Adrenal gland (tissue), 19 donors: ENCODE measurements around the gene PFKFB1. TPM values are rescaled to one million over a fixed set of nuclear protein-coding genes. Genes with fewer than 3 reads are reported as not detected.

Experiments
- DNase-seq, 7 donors: peaks; one replicate each; pipeline ENCODE4 v3.0.0-alpha.2; 2019 to 2020
- H3K27ac ChIP-seq, 5 donors: fragments of 200-600 bp; sonication (generic) in 4 of 5; 1 replicate in 3 of 5; 2 replicates in 2 of 5; pipeline versions ENCODE4 v1.5.1 to v1.8.0; 2016 to 2020; ENCODE audit warnings: mild to moderate bottlenecking in 1 of 5
- H3K27me3 ChIP-seq: fragments of 200-600 bp; 2 replicates; pipeline ENCODE4 v1.8.0; 2021
- H3K36me3 ChIP-seq, 2 donors: fragments of 200-600 bp; replicated peaks in 1 of 2; 1 replicate in 1 of 2; 2 replicates in 1 of 2; pipeline versions ENCODE4 v1.5.1 to v1.8.0; 2018 to 2022
- H3K4me1 ChIP-seq, 2 donors: fragments of 200-600 bp; replicated peaks in 1 of 2; 1 replicate in 1 of 2; 2 replicates in 1 of 2; pipeline versions ENCODE4 v1.5.1 to v1.8.0; 2018 to 2021
- H3K4me3 ChIP-seq, 4 donors: fragments of 200-600 bp; sonication (generic) in 3 of 4; one replicate each; pipeline ENCODE4 v1.5.1; 2016 to 2018
- H3K9me3 ChIP-seq, 3 donors: fragments of 200-600 bp; sonication (generic) in 1 of 3; replicated peaks in 1 of 3; 1 replicate in 2 of 3; 2 replicates in 1 of 3; pipeline versions ENCODE4 v1.5.1 to v1.8.0; 2016 to 2021
- POLR2A ChIP-seq, 2 donors: fragments of 450-650 bp; IDR thresholded peaks; one replicate each; pipeline ENCODE4 v1.6.1; 2017; ENCODE audit warnings: antibody characterized with exemption in 2 of 2, mild to moderate bottlenecking in 2 of 2, moderate library complexity in 1 of 2
- WGBS, 4 donors: extraction: QIAGEN DNeasy Blood & Tissue Kit in 2 of 4; methylation state at CpG; one replicate each; pipeline versions ENCODE4 v1.1.5 to v1.1.7; 2013 to 2017; 5-methylcytosine and 5-hydroxymethylcytosine counted together
- intact Hi-C, 2 donors: fragments of 100-400 bp; cut with DNase I; formaldehyde crosslinking; loops; one replicate each; pipeline versions ENCODE4 v1.14.1 to v1.15.0; 2022 to 2023
- long read RNA-seq, 10 donors: library from polyadenylated mRNA in 3 of 10; unstranded in 2 of 10; stranded (forward) in 1 of 10; transcript quantifications; one replicate each; pipeline ENCODE4 v2.0.0 and lab custom pipeline, GENCODE V29; 2021 to 2026
- polyA plus RNA-seq, 3 donors: library from polyadenylated mRNA; stranded (reverse); fragments of 200-250 nt in 2 of 3; fragments of 350-450 nt in 1 of 3; fragmentation: Illumina TruSeq in 1 of 3; extraction: RNeasy Lipid Tissue Mini Kit (QIAGEN cat#74804) in 1 of 3; gene quantifications; one replicate each; pipeline ENCODE4 v1.2.3, GENCODE V29; 2013 to 2014
- total RNA-seq, 9 donors: library from RNA; depleted of rRNA in 4 of 9; stranded (reverse); fragments of >200 nt in 4 of 9; fragments of 120-200 nt in 1 of 9; fragmentation: NEBNext Ultra II Directional in 1 of 9; extraction: Animal tissue kit (Norgen Biotek cat#: 25700) in 1 of 9; gene quantifications; one replicate each; pipeline versions ENCODE4 v1.1.0 to v1.2.4, GENCODE V29; 2013 to 2023
- TF ChIP-seq, protein P1 (sequence below), 6 experiments: fragments of 450-650 bp in 4 of 6; fragments of 200-600 bp in 2 of 6; sonication (generic) in 1 of 6; IDR thresholded peaks; 1 replicate in 5 of 6; 2 replicates in 1 of 6; pipeline versions ENCODE4 v1.5.1 to v1.8.0; 2016 to 2021; ENCODE audit warnings: antibody characterized with exemption in 6 of 6, mild to moderate bottlenecking in 2 of 6, moderate library complexity in 1 of 6
- donor health status: healthy with polysubstance abuse.
- donor health status: Bipolar disorder and iron deficiency.
- donor health status: DM: yes; HTN: yes; CAD: no.
- donor health status: DM: no; HTN: no; CAD: no.
- donor health status: DM: no; HTN: no; CAD: no.
- donor health status: DM: yes; HTN: yes; CAD: no.

The PFKFB1 gene
- total RNA-seq (under 1 TPM in 6 of 9 donors, not detected in 3; 0.25 to 0.94 (median 0.40) TPM), polyA plus RNA-seq (1 to 10 TPM in 2 of 3 donors, under 1 TPM in 1; 0.38 to 4.1 (median 1.7) TPM)
- long read RNA-seq, donor 1 = 0 reads
- long read RNA-seq, donor 2 = 0 reads
- long read RNA-seq, donor 3 = 0 reads
- long read RNA-seq, donor 4 = 0 reads
- long read RNA-seq, donor 5, partial matches to known transcripts = 0 of 2 reads
- long read RNA-seq, donor 5, other reads (novel, unspliced or antisense) = 2 of 2 reads
- long read RNA-seq, donor 6 = 0 reads
- long read RNA-seq, donor 7 = 0 reads
- long read RNA-seq, donor 8 = 0 reads
- long read RNA-seq, donor 9 = 0 reads
- long read RNA-seq, donor 10, partial matches to known transcripts = 0 of 1 reads
- long read RNA-seq, donor 10, other reads (novel, unspliced or antisense) = 0 of 1 reads

DNA sequence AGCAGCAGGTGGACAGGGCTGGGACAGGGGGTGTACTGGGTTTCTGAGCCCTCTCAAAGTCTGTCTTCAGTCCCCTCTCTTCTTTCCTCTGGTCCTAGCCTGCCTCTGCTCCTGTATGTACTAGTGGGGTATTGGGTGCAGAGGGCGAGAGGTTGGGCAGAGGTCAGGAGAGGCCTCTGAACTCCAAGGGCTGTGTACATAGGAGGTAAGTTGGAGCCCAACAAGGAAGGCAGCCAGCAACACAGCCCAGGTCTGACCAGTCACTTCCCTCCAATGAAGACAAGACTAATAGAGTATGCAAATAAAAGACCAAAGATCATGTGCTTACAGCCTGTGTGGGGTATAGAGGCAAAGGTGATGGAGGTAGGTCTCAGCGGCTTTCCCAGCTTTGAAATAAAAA, at the start of gene PFKFB1:
PFKFB1 (minus strand) TSS at position 90 of the 400 bp plus-strand sequence. CDS start 181 bp downstream, outside the sequence.
- Histone ChIP-seq H3K27ac (no peak within 1 kb of the TSS), H3K4me1 (no peaks in the 10 kb centered on the region), H3K9me3 (no peaks in the 10 kb centered on the region), H3K4me3 (no peak within 1 kb of the TSS), H3K27me3 (peaks cover 11% of the 10 kb centered on the region), H3K36me3 (no peaks in the 10 kb centered on the region)
- 82 to 100% (median 88%) methylated on average over 2 of the region's 2 CpGs for WGBS, 4 donors
- DNase-seq = no peak
- TF ChIP-seq POLR2A (IDR thresholded peaks at IDR 0.05) = no peak
- TF ChIP-seq, protein P1, sequence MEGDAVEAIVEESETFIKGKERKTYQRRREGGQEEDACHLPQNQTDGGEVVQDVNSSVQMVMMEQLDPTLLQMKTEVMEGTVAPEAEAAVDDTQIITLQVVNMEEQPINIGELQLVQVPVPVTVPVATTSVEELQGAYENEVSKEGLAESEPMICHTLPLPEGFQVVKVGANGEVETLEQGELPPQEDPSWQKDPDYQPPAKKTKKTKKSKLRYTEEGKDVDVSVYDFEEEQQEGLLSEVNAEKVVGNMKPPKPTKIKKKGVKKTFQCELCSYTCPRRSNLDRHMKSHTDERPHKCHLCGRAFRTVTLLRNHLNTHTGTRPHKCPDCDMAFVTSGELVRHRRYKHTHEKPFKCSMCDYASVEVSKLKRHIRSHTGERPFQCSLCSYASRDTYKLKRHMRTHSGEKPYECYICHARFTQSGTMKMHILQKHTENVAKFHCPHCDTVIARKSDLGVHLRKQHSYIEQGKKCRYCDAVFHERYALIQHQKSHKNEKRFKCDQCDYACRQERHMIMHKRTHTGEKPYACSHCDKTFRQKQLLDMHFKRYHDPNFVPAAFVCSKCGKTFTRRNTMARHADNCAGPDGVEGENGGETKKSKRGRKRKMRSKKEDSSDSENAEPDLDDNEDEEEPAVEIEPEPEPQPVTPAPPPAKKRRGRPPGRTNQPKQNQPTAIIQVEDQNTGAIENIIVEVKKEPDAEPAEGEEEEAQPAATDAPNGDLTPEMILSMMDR (IDR thresholded peaks at IDR 0.05) = no peak
- intact Hi-C loops = no loop called here

DNA sequence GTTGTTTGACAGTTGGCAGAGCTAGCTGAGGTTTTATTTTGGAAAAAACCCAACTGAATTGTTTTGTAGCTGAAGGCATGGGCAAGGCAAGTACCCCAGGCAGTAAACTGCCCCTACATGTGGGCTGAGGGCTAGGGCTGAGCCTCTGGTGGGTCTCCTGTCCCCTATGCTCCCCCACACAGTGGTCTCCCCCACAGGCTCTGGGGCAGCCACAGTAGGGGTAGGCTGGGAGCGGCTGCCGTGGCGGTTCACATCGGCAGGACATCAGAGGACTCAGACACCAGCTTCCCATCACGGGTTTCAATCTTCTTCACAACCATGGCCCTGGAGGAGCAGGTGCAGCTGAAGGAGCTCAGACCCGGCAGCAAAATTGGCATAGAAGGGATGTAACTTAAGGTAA, 47.5 kb upstream of the PFKFB1 start:
- DNase-seq = no peak
- H3K4me3 ChIP-seq = no peak overlapping the region
- intact Hi-C loops = no loop called here
- TF ChIP-seq, protein P1 (IDR thresholded peaks at IDR 0.05) = no peak
- TF ChIP-seq POLR2A (IDR thresholded peaks at IDR 0.05) = no peak
- H3K4me1 ChIP-seq = no peaks in the 10 kb centered on the region
- 91 to 96% (median 94%) methylated on average over 6 of the region's 6 CpGs for WGBS, 4 donors
- H3K27me3 ChIP-seq = peaks cover 6% of the 10 kb centered on the region
- no peaks in the 10 kb centered on the region for H3K9me3 ChIP-seq
- H3K27ac ChIP-seq = no peak overlapping the region
- H3K36me3 ChIP-seq = no peaks in the 10 kb centered on the region

DNA sequence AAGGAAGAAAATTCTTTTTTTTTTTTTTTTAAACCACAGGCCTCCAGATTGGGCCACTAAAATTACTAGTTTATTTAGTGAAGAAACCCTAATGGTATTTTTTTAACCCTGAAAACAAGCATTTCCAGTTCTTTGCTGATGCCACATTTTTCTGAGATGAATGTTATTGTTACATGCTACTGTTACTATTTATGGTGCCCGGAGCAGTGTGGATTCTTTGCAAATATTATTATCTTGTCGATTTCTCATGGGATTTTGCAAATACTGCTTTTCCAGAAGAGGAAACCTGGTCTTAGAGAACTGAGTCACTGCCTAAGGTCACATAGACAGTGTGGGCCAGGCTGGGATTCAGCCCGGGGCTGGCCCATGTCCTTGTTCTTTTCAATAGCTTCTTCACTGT, 45.5 kb upstream of the PFKFB1 start:
- TF ChIP-seq, protein P1 (IDR thresholded peaks at IDR 0.05) = no peak
- TF ChIP-seq POLR2A (IDR thresholded peaks at IDR 0.05) = no peak
- no peaks in the 10 kb centered on the region for H3K9me3 ChIP-seq
- WGBS, 4 donors = 56 to 71% (median 66%) methylated on average over 3 of the region's 3 CpGs
- intact Hi-C loops = no loop called here
- H3K27ac ChIP-seq = no peak overlapping the region
- DNase-seq = no peak
- no peaks in the 10 kb centered on the region for H3K36me3 ChIP-seq
- H3K4me3 ChIP-seq = no peak overlapping the region
- H3K27me3 ChIP-seq = peaks cover 6% of the 10 kb centered on the region
- no peaks in the 10 kb centered on the region for H3K4me1 ChIP-seq

DNA sequence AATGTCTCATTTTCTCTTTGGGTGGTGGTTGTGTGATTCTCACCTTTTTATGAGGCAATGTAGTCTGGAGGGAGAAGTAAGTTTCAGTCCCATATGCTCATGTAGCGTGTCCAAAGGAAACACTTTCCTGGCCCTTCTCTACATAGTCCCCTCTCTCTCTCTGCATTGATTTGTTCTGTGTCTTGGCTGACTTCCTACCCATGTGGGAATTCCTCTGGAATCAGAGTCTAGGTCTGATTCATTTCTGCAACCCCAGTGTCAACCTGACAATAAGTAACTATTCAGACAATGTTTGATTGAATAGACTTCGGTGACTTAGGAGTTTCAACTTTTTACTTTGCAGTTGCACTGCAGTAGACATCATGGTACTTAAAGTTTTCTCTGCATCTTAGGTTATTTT, 39.4 kb upstream of the PFKFB1 start:
- Histone ChIP-seq H3K27me3 (no peaks in the 10 kb centered on the region), H3K9me3 (no peaks in the 10 kb centered on the region), H3K4me1 (no peaks in the 10 kb centered on the region), H3K27ac (no peak overlapping the region), H3K36me3 (no peaks in the 10 kb centered on the region), H3K4me3 (no peak overlapping the region)
- WGBS, 4 donors = 72 to 83% (median 80%) methylated on average over 2 of the region's 2 CpGs
- no peak for TF ChIP-seq POLR2A (IDR thresholded peaks at IDR 0.05)
- TF ChIP-seq, protein P1 (IDR thresholded peaks at IDR 0.05) = no peak
- intact Hi-C loops = no loop called here
- DNase-seq = no peak
